ENCODE measurements around the gene PLXNA2. TPM values are rescaled to one million over a fixed set of nuclear protein-coding genes. Genes with fewer than 3 reads are reported as not detected.

Gene PLXNA2
- total and polyA plus RNA-seq, 2 of the 4 experiments (the other 2 are of a cell fraction): 0.72 to 1.1 TPM

GRCh38 chr1:208111646-208112190 lies 132.5 kb downstream of the PLXNA2 start:
- no peak overlapping the region for H3K9ac ChIP-seq (ENCODE audit: low read depth, low read length)
- BruUV-seq (replicated peaks): no TSS peak
- H4K5ac ChIP-seq (ENCODE audit: low read depth, low read length): no peak overlapping the region
- no peak for DNase-seq
- H3K79me1 ChIP-seq (ENCODE audit: low read depth in 1 of 2, low read length in 2 of 2): no peaks in the 10 kb centered on the region
- TF ChIP-seq RCOR1 (IDR thresholded peaks at IDR 0.05; ENCODE audit: insufficient replicate concordance, low read length) (no peak), RAD21 (IDR thresholded peaks at IDR 0.05; ENCODE audit: low read length) (no peak), ELK1 (IDR thresholded peaks at IDR 0.05; ENCODE audit: borderline replicate concordance, low read depth, low read length) (no peak), MXI1 (IDR thresholded peaks at IDR 0.05; ENCODE audit: borderline replicate concordance, low read depth, low read length) (no peak), MAZ (IDR thresholded peaks at IDR 0.05; ENCODE audit: borderline replicate concordance, low read depth, low read length) (no peak), CHD1 (IDR thresholded peaks at IDR 0.05; ENCODE audit: low read depth, low read length) (no peak), CEBPB (IDR thresholded peaks at IDR 0.05; ENCODE audit: low read depth, low read length) (no peak), SMC3 (IDR thresholded peaks at IDR 0.05; ENCODE audit: low read depth, low read length) (no peak), NFE2L2 (IDR thresholded peaks at IDR 0.05; ENCODE audit: low read depth, low read length) (no peak), MAFK (IDR thresholded peaks at IDR 0.05; ENCODE audit: low read depth, low read length) (no peak), BHLHE40 (IDR thresholded peaks at IDR 0.05; ENCODE audit: low read depth, low read length) (no peak), CTCF (conservative IDR thresholded peaks at IDR 0.05; ENCODE audit: low read depth, low read length) (no peak), RFX5 (IDR thresholded peaks at IDR 0.05; ENCODE audit: low read depth, low read length) (no peak), FOS (IDR thresholded peaks at IDR 0.05; ENCODE audit: low read depth, low read length) (no peak), POLR2A (IDR thresholded peaks at IDR 0.05; ENCODE audit: low read depth, low read length) (no peak), USF2 (IDR thresholded peaks at IDR 0.05; ENCODE audit: low read depth, low read length) (no peak; the same call in 1 of the 2 replicates)
- H2AFZ ChIP-seq (replicated peaks; ENCODE audit: low read length, poor library complexity): no peak overlapping the region
- no peak overlapping the region for H2AK5ac ChIP-seq (ENCODE audit: low read depth, low read length)
- no peak overlapping the region for H3K4me3 ChIP-seq (ENCODE audit: insufficient read depth, low read depth, low read length)
- H3K36me3 ChIP-seq (ENCODE audit: control insufficient read depth, insufficient read depth, low read length): no peaks in the 10 kb centered on the region
- WGBS, 2 experiments (ENCODE audit: extremely low coverage in 2 of 2, insufficient read length in 1 of 2): 30% methylated on average over 2 of the region's 4 CpGs; no CpG with 5 or more reads in 1 of the 2 experiments
- no peak overlapping the region for H2AK9ac ChIP-seq (replicated peaks; ENCODE audit: low read depth, low read length, poor library complexity)
- H2BK15ac ChIP-seq (ENCODE audit: low read depth, low read length): no peak overlapping the region
- H4K8ac ChIP-seq (ENCODE audit: low read depth in 2 of 2, low read length in 2 of 2): no peak overlapping the region
- ChIA-PET POLR2A (ENCODE audit: unreplicated experiment) (no interaction called here), CTCF (interaction anchor here (0.9 to 1.2 kb wide), 3 partner anchors 20 to 131 kb away, joined by 3 to 6 read pairs (median 4); no protein-coding TSS in a partner anchor)
- in situ Hi-C loops (cut with MboI; ENCODE audit: low sequenced_read_pairs): no loop called here
- H3K9me3 ChIP-seq (ENCODE audit: control insufficient read depth, insufficient read depth, low read length): no peaks in the 10 kb centered on the region
- no peak overlapping the region for H3K27ac ChIP-seq (ENCODE audit: insufficient read depth, low read length)
- no peak overlapping the region for H4K91ac ChIP-seq (ENCODE audit: insufficient read depth, low read depth, low read length)
- H3K4me1 ChIP-seq (ENCODE audit: control insufficient read depth, insufficient read depth, low read length): 0 out of 2 replicates have a peak, but pooled peaks cover 2% of the 10 kb centered on the region
- peaks cover 3% of the 10 kb centered on the region; the same call in 1 of the 2 replicates for H3K9me1 ChIP-seq (ENCODE audit: insufficient read depth, low read length)
- no peak overlapping the region for H2BK5ac ChIP-seq (ENCODE audit: low read depth, low read length, poor library complexity, severe bottlenecking)
- H2BK20ac ChIP-seq (ENCODE audit: low read depth, low read length): no peak overlapping the region
- ATAC-seq (ENCODE audit: low read depth): no peak
- no peak overlapping the region for H3K14ac ChIP-seq (replicated peaks; ENCODE audit: low read depth, low read length)
- H3K27me3 ChIP-seq (ENCODE audit: control insufficient read depth, insufficient read depth, low read length): no peaks in the 10 kb centered on the region
- no peak overlapping the region for H2BK120ac ChIP-seq (ENCODE audit: low read depth, low read length)
- H3K4ac ChIP-seq (ENCODE audit: low read depth, low read length): no peak overlapping the region
- intact Hi-C loops (cut with micrococcal nuclease): no loop called here
- dilution Hi-C loops (cut with HindIII; ENCODE audit: low sequenced_read_pairs, unreplicated experiment): no loop called here
- no peaks in the 10 kb centered on the region for H4K20me1 ChIP-seq (ENCODE audit: insufficient read depth, low read length)
- no peak overlapping the region for H3K56ac ChIP-seq (ENCODE audit: extremely low read depth, insufficient read depth, low read length)
- no peak overlapping the region for H3K23ac ChIP-seq (ENCODE audit: low read depth, low read length)
- H3K4me2 ChIP-seq (ENCODE audit: low read depth, low read length): no peak overlapping the region
- H3K18ac ChIP-seq (ENCODE audit: low read depth, low read length): no peak overlapping the region
